Cortex of kidney (tissue), 1 donor: ENCODE data around the gene PADI2.

Source experiments
- DNase-seq: peaks from one replicate; lab custom pipeline; 2025; lab: John Stamatoyannopoulos, UW

PADI2 gene

GRCh38 chr1:17119076-17119772 is at the start of gene PADI2:
PADI2 (minus strand) TSS chr1:17119451; CDS start chr1:17119371, 80 bp downstream.
- no peak for DNase-seq

GRCh38 chr1:17168091-17168876 is 49.0 kb upstream of the PADI2 start:
- no peak for DNase-seq

DNA sequence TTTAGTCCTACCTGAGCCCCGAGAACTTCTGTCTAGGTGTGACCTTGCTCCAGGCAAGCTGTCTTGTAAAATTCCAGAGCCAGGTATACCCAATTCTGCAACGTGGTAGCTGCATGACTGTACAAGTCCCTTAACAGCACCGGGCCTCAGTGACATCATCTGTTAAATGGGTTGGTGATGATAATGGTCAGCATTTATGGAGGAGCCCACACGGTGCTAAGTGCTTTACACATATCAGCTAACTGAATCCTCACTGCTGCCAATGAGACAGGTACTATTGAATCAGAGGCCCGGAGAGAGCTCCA is 48.5 kb upstream of the PADI2 start:
- no peak for DNase-seq

DNA sequence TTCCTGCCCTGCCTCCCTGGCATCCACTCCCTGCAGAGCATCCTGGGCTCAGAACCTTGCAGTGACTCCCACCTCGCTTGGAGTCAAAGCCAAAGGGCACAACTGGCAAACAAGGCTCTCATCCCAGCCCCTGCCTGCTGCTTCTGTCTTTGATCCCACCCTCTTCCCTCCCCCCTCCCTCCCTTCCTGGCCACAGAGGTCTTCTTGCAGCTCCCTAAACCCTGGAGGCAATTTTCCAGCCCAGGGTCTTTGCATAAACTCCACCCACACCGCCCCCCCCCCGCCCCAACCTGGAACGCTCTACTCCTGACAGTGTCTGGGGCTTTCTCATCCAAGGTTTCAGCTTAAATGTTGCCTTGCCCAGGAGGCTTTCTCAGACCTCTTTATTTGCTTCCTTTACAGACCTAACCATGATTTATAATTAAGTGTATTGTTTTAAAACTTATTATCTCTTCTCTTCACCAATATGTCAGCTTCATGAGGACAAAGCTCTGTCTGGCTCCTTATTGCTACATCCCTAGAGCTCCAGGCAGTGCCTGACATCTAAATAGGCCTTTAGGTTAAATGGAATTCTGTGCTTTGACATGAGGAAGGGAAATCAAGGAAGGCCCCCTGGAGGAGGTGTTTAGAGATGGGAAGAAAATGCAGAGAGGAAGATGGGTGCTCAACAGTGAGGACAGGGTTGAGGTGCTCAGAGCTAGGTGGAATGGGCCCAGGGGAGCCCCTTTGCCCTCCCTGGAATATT is 48.0 kb upstream of the PADI2 start:
- DNase-seq = no peak

GRCh38 chr1:17165823-17166222 is 46.6 kb upstream of the PADI2 start:
- no peak for DNase-seq

DNA sequence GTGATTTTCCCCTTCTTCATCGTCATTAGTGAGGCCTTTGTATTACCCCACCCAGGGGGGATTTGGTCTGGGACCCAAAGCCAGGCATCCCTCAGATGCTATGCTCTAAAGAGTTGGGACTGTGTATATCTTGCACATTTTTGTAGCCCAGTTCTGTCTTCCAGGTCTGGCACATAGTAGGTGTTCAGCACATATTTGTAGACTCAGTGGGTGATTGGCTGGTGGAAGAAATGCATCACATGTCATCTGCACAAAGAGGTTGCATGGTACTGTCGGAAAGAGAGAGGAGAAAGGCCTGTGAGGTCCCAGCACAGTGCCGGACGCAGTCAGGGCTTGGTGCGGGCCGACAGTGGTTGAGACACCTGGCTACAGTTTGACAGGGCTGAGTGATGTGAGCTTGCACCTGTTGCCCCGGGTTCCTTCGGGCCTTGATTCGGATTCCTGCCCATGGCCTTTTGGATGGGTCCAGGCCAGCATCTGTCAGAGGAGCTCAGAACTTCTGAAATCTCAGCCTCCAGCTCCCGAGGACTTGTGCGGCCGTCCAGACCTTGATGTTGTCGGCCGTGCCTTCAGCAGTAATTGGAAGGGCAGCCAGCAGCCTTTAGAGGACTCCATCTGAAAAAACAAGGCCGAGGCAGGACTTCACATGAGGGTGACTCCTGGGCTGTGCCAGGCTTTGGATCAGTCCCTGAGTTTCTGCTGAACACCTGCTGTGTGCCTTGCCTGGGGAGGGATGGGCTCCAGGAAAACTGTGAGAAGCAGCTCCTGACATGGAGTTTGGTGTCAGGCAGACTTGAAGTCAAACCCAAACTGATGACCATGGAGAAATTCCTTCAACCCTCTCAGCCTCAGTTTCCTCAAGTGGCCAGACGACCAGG is 44.8 kb upstream of the PADI2 start:
- no peak for DNase-seq

DNA sequence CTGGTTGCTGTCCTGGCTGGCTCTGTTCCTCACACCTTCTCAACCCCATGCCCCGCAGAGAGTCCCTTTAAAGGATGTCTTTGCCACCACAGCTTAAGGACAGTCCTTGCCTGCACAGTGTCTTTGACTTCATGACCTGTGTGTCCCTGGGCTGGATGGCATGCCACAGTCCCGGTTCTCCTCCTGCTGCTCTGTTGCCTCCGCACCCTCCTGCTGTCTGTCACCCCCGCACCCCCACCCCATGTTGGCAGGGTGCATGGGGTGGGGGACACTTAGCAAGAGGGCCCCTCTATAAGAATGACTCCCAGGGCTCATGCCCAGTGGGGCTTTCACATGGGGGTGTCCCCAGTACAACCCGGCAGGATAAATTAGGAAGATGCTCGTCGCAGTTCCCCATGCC is 44.1 kb upstream of the PADI2 start:
- DNase-seq = no peak

- no peak for DNase-seq
Observed at GRCh38 chr1:17162941-17163340, 43.7 kb upstream of the PADI2 start.

DNA sequence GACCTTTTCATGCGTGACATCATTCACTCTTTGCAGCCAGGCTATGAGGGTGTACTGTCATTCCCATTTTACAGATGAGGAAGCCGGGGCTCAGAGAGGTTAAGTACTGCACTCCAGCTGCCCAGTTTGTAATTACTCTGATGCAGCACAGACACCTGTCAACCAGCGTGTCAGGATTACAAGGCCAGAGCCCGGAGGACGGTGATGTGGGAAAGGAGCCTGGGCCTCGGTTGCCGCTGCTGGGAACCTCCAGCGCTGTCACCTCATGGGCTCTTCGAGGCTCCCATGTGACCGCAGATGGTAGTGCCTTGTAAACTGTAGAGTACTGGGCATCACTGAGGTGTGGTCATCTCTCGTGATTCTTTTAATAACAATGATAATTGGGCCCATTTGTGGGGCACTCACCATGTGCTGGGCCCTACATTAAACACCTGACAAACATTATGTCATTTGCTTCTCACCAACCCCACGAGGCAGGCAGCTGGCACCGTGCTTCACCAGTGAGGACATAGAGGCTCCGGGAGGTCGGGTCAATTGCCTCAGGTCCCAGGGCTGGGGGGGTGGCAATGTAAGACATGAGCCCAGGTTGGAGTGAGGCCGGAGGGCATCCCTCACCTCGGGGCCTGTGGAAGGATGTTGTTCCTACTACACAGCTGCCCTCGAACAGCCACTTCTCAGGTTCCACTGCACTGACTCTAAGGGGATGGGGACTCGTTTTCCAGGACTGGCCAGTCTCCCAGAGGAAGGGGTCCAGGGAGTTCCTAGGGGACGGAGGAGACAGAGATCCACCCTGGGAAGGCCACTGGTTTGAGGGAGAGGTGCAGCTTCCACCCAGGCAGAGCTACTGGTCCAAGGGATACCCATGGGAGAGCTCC is 42.9 kb upstream of the PADI2 start:
- DNase-seq = no peak

GRCh38 chr1:17161137-17161740 is 42.0 kb upstream of the PADI2 start:
- no peak for DNase-seq

DNA sequence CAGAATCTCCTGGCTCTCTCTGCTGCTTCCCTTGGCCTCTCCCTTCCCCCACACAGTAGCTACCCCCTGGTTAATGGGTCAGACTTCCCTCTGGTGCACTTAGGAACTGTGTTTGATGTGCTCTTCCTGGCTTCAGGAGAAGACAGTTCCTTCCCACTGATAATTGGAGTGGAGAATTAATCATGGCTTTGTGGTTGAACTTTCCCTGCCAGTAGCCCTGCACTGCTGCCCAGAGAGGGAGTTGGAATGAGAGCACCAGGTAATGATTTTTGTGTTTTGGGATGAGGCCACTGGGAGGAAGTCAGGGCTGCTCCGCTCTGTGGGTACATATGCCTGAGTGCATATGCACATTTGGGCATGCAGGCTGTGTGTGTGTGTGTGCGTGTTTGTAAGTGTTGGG is 39.7 kb upstream of the PADI2 start:
- DNase-seq = no peak

- DNase-seq = no peak
Observed at GRCh38 chr1:17156108-17156507, 36.9 kb upstream of the PADI2 start.

DNA sequence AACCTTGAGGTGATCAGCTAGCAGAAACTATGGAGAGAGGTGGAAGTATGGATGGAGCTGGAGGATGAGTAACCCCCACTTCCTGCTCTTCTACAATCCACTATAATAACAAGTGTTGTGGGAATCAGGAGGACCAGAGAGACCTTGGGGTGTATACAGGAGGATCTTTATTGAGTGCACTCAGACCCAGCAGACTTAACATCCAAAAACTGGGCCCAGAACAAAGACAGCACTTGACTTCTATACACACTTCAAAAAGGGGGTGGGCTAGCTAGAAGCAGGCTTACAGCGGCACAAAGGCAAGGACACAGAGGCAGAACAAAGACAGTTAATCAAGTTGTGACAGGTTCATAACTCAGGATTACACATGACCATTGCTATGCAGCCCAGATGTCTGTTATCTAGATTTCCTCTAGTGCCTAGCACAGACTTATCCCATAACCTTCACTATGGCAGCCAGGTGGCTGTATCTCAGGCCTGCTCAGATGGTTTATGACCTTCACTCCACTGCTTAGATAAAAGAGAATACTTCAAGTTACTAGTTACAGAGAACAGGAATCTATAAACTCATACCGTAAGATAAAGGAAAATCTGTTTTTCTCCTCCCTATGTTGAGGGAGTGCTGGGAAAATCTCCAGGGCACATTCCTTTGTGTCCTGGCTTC is 36.1 kb upstream of the PADI2 start:
- DNase-seq = no peak

GRCh38 chr1:17149771-17150170 is 30.5 kb upstream of the PADI2 start:
- DNase-seq = no peak

- no peak for DNase-seq
Observed at GRCh38 chr1:17148950-17149608, 29.8 kb upstream of the PADI2 start.

- DNase-seq = no peak
Observed at GRCh38 chr1:17145648-17146047, 26.4 kb upstream of the PADI2 start.

DNA sequence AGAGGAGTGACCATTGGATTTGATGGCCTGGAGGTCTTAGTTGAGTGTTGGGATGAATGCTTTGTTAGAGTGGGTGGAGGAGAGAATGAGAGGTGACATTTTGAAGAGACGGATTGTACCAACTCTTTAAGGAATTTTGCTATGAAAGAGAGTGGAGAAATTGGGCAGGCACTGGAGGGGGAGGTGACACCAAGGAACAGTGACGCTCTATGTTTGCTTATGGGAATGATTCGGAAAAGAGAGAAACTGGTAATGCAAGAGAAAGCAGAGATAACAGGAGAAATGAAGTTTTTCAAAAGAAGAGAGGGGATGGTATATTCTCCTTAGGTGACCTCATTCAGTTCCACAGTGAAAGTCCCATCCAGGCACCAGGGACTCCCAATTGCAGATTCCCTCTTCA is 24.5 kb upstream of the PADI2 start:
- no peak for DNase-seq

DNA sequence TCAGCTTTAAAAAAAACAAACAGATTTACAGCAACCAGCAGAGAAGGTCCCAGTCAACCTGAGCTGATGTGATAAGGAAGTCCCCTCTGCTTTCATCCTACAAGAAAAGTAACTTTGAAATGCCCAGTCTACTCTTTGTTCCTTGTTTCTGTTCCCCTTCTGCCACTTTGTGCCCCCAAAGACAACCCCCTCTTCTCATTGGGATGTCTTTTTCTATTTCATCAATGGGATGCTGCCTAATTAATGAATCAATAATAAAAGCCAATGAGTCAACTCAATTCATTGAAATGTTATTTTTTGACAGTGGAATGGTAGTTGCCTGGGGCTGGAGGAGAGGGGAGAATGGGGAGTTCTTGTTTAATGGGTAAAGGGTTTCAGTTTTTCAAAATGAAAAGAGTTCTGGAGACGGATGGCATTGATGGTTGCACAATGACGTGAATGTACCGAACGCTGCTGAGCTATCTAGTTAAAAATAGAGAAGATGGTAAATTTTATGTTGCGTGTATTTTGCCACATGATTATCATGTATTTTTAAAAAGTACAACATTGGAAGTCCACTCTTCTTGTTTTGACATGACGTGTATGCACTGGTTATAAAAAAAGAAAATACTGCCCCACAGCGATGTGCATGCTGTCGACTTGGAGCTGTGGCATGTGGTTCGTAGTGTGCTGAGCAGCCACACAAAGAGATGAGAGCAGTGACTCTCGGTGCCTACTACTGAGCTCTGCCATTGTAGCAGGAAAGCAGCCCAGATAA is 22.4 kb upstream of the PADI2 start:
- no peak for DNase-seq

DNA sequence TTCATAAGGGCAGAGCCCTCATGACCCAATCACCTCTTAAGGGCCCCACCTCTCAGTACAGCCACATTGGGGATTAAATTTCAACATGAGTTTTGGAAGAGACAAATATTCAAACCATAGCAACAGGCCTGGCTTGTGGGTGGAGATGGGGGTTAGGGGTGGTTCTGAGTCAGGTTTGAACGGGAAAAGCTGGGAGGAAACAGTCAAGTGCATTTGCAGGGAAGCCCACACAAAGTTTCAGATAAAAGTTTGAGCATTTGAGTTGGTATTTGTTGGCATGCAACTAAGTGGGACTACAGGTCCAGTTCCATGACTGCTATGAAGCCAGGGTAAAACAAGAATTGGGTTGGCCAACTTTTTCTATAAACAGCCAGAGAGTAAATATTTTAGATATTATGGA is 21.0 kb upstream of the PADI2 start:
- DNase-seq = no peak
